Trophoblast cell (in vitro differentiated cells and primary cell): Measurements from ENCODE around the gene CDK13.

ENCODE experiments used
- DNase-seq, 2 donors: peaks; one replicate each; pipeline ENCODE4 v3.0.0-alpha.2; 2016
- H2AFZ ChIP-seq: 2 replicates; pipeline ENCODE4 v1.6.1; 2013; ENCODE audit warnings: low read length, moderate library complexity, mild to moderate bottlenecking; ENCODE audit not compliant: insufficient read depth, poor library complexity
- H2AK5ac ChIP-seq: 2 replicates; pipeline ENCODE4 v1.6.1; 2013; ENCODE audit warnings: mild to moderate bottlenecking, low read length
- H2BK120ac ChIP-seq: 2 replicates; pipeline ENCODE4 v1.6.1; 2013; ENCODE audit warnings: low read length, mild to moderate bottlenecking, moderate library complexity; ENCODE audit not compliant: insufficient read depth, poor library complexity
- H2BK12ac ChIP-seq: 2 replicates; pipeline ENCODE4 v1.6.1; 2013; ENCODE audit warnings: mild to moderate bottlenecking, low read length, moderate library complexity
- H2BK5ac ChIP-seq: 2 replicates; pipeline ENCODE4 v1.6.1; 2013; ENCODE audit warnings: low read length, low read depth, moderate library complexity, mild to moderate bottlenecking; ENCODE audit not compliant: poor library complexity
- H3K14ac ChIP-seq: 2 replicates; pipeline ENCODE4 v1.6.1; 2013; ENCODE audit warnings: mild to moderate bottlenecking, low read length
- H3K18ac ChIP-seq: 2 replicates; pipeline ENCODE4 v1.6.1; 2013; ENCODE audit warnings: mild to moderate bottlenecking, low read length
- H3K23ac ChIP-seq: 2 replicates; pipeline ENCODE4 v1.6.1; 2013; ENCODE audit warnings: low read length
- H3K27ac ChIP-seq: 2 replicates; pipeline ENCODE4 v1.5.1; 2013; ENCODE audit warnings: low read depth, mild to moderate bottlenecking, inconsistent platforms, low read length, moderate library complexity
- H3K27me3 ChIP-seq: 2 replicates; pipeline ENCODE4 v1.6.1; 2013; ENCODE audit warnings: inconsistent platforms, mild to moderate bottlenecking, low read length, moderate library complexity; ENCODE audit not compliant: insufficient read depth
- H3K36me3 ChIP-seq, 2 experiments: 1 replicate in 1 of 2; 2 replicates in 1 of 2; pipeline ENCODE4 v1.6.1; 2013; ENCODE audit warnings: low read length in 2 of 2, mild to moderate bottlenecking in 2 of 2, moderate library complexity in 1 of 2; ENCODE audit not compliant: insufficient read depth in 2 of 2, control insufficient read depth in 1 of 2
- H3K4ac ChIP-seq: 2 replicates; pipeline ENCODE4 v1.6.1; 2013; ENCODE audit warnings: low read depth, mild to moderate bottlenecking, low read length, moderate library complexity
- H3K4me1 ChIP-seq, 2 experiments: 1 replicate in 1 of 2; 2 replicates in 1 of 2; pipeline ENCODE4 v1.6.1; 2013; ENCODE audit warnings: low read length in 2 of 2, mild to moderate bottlenecking in 2 of 2, moderate library complexity in 1 of 2; ENCODE audit not compliant: insufficient read depth in 2 of 2, control insufficient read depth in 1 of 2
- H3K4me2 ChIP-seq: 2 replicates; pipeline ENCODE4 v1.6.1; 2013; ENCODE audit warnings: inconsistent platforms, mild to moderate bottlenecking, low read length, moderate library complexity
- H3K4me3 ChIP-seq: 2 replicates; pipeline ENCODE4 v1.5.1; 2013; ENCODE audit warnings: mild to moderate bottlenecking, low read depth, low read length, inconsistent platforms
- H3K79me1 ChIP-seq: one replicate; pipeline ENCODE4 v1.6.1; 2013; ENCODE audit warnings: low read length
- H3K79me2 ChIP-seq: 2 replicates; pipeline ENCODE4 v1.6.1; 2013; ENCODE audit warnings: low read length, mild to moderate bottlenecking; ENCODE audit not compliant: control insufficient read depth, insufficient read depth, poor library complexity
- H3K9ac ChIP-seq: 2 replicates; pipeline ENCODE4 v1.6.1; 2013; ENCODE audit warnings: mild to moderate bottlenecking, low read length
- H3K9me3 ChIP-seq: 2 replicates; pipeline ENCODE4 v1.6.1; 2013; ENCODE audit warnings: low read depth, mild to moderate bottlenecking, control low read depth, inconsistent platforms, low read length; ENCODE audit not compliant: insufficient read depth
- H4K12ac ChIP-seq: 2 replicates; pipeline ENCODE4 v1.6.1; 2013; ENCODE audit warnings: low read depth, mild to moderate bottlenecking, low read length, moderate library complexity
- H4K8ac ChIP-seq: 2 replicates; pipeline ENCODE4 v1.6.1; 2013; ENCODE audit warnings: low read depth, mild to moderate bottlenecking, low read length, moderate library complexity
- H4K91ac ChIP-seq: one replicate; pipeline ENCODE4 v1.6.1; 2013; ENCODE audit warnings: low read depth, mild to moderate bottlenecking, low read length, moderate library complexity
- WGBS: extraction: QIAGEN DNeasy Blood & Tissue Kit; methylation state at CpG from one replicate; pipeline ENCODE4 v1.1.7; 2013; ENCODE audit warnings: missing lambda C conversion rate; ENCODE audit not compliant: insufficient read length, insufficient coverage; ENCODE audit errors: extremely low coverage; 5-methylcytosine and 5-hydroxymethylcytosine counted together

CDK13 gene

DNA sequence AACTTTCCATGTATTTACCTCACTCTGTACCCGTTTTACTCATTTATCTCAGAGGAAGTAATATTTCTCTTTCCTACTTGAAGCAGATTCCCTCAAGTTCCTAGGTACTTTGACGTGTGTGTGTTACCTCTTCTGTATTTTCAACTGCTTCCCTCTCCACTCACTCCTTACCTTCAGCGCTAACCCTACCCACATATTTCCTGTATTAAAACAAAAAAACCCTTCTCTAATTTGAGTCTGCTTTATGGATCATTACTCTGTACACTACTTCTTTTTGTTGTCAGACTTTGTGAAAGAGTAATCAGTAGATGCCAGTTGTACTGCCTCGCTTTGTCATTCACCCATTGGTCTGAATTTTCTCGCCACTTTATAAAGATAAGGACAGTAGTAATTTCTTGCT is 74.0 kb downstream of the CDK13 start:
- H2AK5ac ChIP-seq = no peak overlapping the region
- whole genome bisulfite sequencing = no CpG with 5 or more reads among the region's 5 CpGs
- H2AFZ ChIP-seq = no peak overlapping the region
- H3K18ac ChIP-seq = no peak overlapping the region
- no peak overlapping the region for H3K23ac ChIP-seq
- no peak overlapping the region for H2BK5ac ChIP-seq
- H3K79me1 ChIP-seq = no peaks in the 10 kb centered on the region
- no peak overlapping the region for H4K8ac ChIP-seq
- H3K14ac ChIP-seq = no peak overlapping the region
- no peak overlapping the region for H3K4me2 ChIP-seq
- H3K27me3 ChIP-seq = no peaks in the 10 kb centered on the region
- H4K12ac ChIP-seq = no peak overlapping the region
- no peak overlapping the region for H3K9ac ChIP-seq
- no peak overlapping the region for H2BK120ac ChIP-seq
- H3K27ac ChIP-seq = no peak overlapping the region
- H3K4me1 ChIP-seq = no peaks in the 10 kb centered on the region
- H3K79me2 ChIP-seq = no peaks in the 10 kb centered on the region
- peaks cover 4 to 7% of the 10 kb centered on the region in 2 experiments for H3K36me3 ChIP-seq
- no peaks in the 10 kb centered on the region for H3K9me3 ChIP-seq
- no peak overlapping the region for H3K4ac ChIP-seq
- no peak overlapping the region for H4K91ac ChIP-seq
- DNase-seq = no peak
- no peak overlapping the region for H2BK12ac ChIP-seq
- H3K4me3 ChIP-seq = no peak overlapping the region

DNA sequence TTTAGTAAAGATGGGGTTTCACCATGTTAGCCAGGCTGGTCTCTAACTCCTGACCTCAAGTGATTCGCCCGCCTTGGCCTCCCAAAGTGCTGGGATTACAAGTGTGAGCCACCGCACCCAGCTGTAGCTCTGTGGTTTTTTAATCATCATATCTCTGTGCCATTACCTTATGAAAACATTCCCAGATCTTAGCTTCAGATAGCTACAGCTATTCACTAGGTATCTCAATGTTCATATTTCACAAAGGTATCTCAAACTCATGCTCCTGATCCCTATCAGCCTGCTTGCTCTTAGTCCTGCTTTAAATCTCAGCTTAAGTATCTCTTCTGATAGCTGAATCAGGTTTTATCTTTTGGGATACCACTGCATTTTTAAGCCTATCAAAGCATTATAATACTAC is 74.8 kb downstream of the CDK13 start:
- Histone ChIP-seq H2BK120ac (no peak overlapping the region), H3K4me2 (no peak overlapping the region), H3K4me3 (no peak overlapping the region), H2AFZ (no peak overlapping the region), H3K23ac (no peak overlapping the region), H3K9ac (no peak overlapping the region), H3K36me3 (peaks cover 4 to 7% of the 10 kb centered on the region in 2 experiments), H3K27ac (no peak overlapping the region), H2BK12ac (no peak overlapping the region), H4K8ac (no peak overlapping the region), H2BK5ac (no peak overlapping the region), H3K18ac (no peak overlapping the region), H3K4ac (no peak overlapping the region), H3K4me1 (no peaks in the 10 kb centered on the region), H3K79me2 (no peaks in the 10 kb centered on the region), H3K27me3 (no peaks in the 10 kb centered on the region), H3K14ac (no peak overlapping the region), H3K79me1 (no peaks in the 10 kb centered on the region), H4K12ac (no peak overlapping the region), H3K9me3 (no peaks in the 10 kb centered on the region), H2AK5ac (no peak overlapping the region), H4K91ac (no peak overlapping the region)
- no CpG with 5 or more reads among the region's 3 CpGs for WGBS
- DNase-seq = peak; percentile 62 to 91

DNA sequence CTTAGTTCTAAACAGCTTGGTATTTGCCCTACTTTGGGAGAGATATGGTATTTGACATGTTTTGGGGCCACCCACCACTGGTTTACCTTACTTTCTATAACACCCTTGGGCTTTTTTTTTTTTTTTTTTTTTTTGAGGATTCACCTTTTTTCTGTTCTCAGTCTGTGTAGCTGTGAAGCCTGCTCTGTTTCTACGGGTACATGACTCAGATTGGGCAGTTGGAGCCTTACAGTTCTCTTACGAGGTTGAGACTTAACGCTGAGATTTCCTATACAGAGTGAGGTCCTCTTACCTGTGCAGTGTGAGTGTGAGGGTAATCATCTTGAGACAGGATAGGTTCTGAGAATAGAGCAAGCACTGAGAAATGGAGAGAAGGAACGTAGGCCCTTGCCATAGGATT is 77.5 kb downstream of the CDK13 start:
- no peak overlapping the region for H2AFZ ChIP-seq
- WGBS = no CpG with 5 or more reads among the region's 4 CpGs
- H2BK12ac ChIP-seq = no peak overlapping the region
- H3K4me2 ChIP-seq = no peak overlapping the region
- peaks cover 4 to 5% of the 10 kb centered on the region in 2 experiments for H3K36me3 ChIP-seq
- H3K9me3 ChIP-seq = no peaks in the 10 kb centered on the region
- no peaks in the 10 kb centered on the region for H3K79me2 ChIP-seq
- H4K91ac ChIP-seq = no peak overlapping the region
- H3K18ac ChIP-seq = no peak overlapping the region
- H3K4me1 ChIP-seq = no peaks in the 10 kb centered on the region
- H3K4ac ChIP-seq = no peak overlapping the region
- H3K14ac ChIP-seq = no peak overlapping the region
- no peaks in the 10 kb centered on the region for H3K79me1 ChIP-seq
- no peak overlapping the region for H2AK5ac ChIP-seq
- H4K12ac ChIP-seq = no peak overlapping the region
- no peak overlapping the region for H4K8ac ChIP-seq
- DNase-seq = peak; percentile 9 to 14
- H3K23ac ChIP-seq = no peak overlapping the region
- H3K9ac ChIP-seq = no peak overlapping the region
- H3K27ac ChIP-seq = no peak overlapping the region
- H3K4me3 ChIP-seq = no peak overlapping the region
- H2BK5ac ChIP-seq = no peak overlapping the region
- H2BK120ac ChIP-seq = no peak overlapping the region
- H3K27me3 ChIP-seq = no peaks in the 10 kb centered on the region

DNA sequence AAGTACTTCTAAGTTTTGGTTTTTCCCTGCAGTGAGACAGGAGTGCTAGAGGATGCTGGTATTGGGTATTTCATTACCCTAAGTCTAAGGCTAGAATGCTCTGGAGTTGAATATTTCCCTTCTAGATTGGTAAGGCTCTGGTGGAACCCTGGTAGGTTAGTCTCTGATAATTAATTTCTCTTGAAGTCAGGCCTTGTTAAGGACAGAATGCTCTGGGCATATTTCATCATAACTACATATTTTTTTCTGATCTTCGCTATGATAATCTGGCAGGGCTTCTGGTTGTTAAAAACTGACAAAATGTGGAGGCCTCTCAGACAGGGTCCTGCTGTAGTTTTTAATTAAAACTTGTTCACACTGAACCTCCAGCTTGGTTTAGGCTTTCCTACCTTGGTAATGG is 83.8 kb downstream of the CDK13 start:
- Histone ChIP-seq H3K23ac (no peak overlapping the region), H3K79me1 (no peaks in the 10 kb centered on the region), H2AK5ac (no peak overlapping the region), H3K36me3 (peaks cover 0 to 4% of the 10 kb centered on the region in 2 experiments), H3K14ac (no peak overlapping the region), H3K79me2 (no peaks in the 10 kb centered on the region), H3K9me3 (no peaks in the 10 kb centered on the region), H3K4me2 (no peak overlapping the region), H2BK120ac (no peak overlapping the region), H4K91ac (no peak overlapping the region), H4K12ac (no peak overlapping the region), H2BK5ac (no peak overlapping the region), H3K4me3 (no peak overlapping the region), H3K9ac (no peak overlapping the region), H3K27ac (no peak overlapping the region), H2AFZ (no peak overlapping the region), H3K18ac (no peak overlapping the region), H4K8ac (no peak overlapping the region), H3K4ac (no peak overlapping the region), H2BK12ac (no peak overlapping the region), H3K27me3 (no peaks in the 10 kb centered on the region), H3K4me1 (no peaks in the 10 kb centered on the region)
- peak in 1 of 2 donors; percentile 68 for DNase-seq
- no CpG with 5 or more reads among the region's 1 CpG for WGBS
